ENCODE results near the gene EXO1.

DNA sequence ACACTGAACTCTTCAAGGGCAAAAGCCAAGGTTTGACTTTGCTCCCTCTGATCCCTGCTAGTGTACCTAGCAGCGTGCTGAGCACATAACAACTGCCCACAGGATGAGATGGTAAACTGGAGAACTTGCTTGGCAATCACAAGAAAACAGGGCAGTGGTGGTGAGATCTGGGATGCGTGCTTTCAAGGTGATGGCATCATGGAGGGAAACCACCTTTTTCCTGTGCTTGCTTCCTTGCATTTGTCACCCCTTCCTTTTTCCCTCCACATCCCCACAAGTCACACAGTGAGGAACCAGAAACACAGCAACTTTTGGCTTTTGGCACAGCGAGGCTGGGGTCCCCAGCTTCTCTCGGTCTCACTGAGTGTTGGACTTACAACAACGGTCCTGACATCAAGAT is 78.1 kb downstream of the EXO1 start:
- TF ChIP-seq HMGA2 (CRISPR knock-in tag; IDR thresholded peaks at IDR 0.05), result no peak
- TF ChIP-seq, protein P1, sequence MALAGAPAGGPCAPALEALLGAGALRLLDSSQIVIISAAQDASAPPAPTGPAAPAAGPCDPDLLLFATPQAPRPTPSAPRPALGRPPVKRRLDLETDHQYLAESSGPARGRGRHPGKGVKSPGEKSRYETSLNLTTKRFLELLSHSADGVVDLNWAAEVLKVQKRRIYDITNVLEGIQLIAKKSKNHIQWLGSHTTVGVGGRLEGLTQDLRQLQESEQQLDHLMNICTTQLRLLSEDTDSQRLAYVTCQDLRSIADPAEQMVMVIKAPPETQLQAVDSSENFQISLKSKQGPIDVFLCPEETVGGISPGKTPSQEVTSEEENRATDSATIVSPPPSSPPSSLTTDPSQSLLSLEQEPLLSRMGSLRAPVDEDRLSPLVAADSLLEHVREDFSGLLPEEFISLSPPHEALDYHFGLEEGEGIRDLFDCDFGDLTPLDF (CRISPR knock-in tag; IDR thresholded peaks at IDR 0.05), result no peak
- TF ChIP-seq NR1H2 (CRISPR knock-in tag; IDR thresholded peaks at IDR 0.05), result no peak
- TF ChIP-seq, protein P2, sequence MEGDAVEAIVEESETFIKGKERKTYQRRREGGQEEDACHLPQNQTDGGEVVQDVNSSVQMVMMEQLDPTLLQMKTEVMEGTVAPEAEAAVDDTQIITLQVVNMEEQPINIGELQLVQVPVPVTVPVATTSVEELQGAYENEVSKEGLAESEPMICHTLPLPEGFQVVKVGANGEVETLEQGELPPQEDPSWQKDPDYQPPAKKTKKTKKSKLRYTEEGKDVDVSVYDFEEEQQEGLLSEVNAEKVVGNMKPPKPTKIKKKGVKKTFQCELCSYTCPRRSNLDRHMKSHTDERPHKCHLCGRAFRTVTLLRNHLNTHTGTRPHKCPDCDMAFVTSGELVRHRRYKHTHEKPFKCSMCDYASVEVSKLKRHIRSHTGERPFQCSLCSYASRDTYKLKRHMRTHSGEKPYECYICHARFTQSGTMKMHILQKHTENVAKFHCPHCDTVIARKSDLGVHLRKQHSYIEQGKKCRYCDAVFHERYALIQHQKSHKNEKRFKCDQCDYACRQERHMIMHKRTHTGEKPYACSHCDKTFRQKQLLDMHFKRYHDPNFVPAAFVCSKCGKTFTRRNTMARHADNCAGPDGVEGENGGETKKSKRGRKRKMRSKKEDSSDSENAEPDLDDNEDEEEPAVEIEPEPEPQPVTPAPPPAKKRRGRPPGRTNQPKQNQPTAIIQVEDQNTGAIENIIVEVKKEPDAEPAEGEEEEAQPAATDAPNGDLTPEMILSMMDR (IDR thresholded peaks at IDR 0.05), result no peak
- no peak for TF ChIP-seq ESRRA (CRISPR knock-in tag; IDR thresholded peaks at IDR 0.05; ENCODE audit: borderline replicate concordance)
- TF ChIP-seq, protein P3, sequence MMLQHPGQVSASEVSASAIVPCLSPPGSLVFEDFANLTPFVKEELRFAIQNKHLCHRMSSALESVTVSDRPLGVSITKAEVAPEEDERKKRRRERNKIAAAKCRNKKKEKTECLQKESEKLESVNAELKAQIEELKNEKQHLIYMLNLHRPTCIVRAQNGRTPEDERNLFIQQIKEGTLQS (CRISPR knock-in tag; conservative IDR thresholded peaks at IDR 0.05), result no peak
- no peak for TF ChIP-seq SP1 (CRISPR knock-in tag; conservative IDR thresholded peaks at IDR 0.05)
- no peak for TF ChIP-seq KAT7 (CRISPR knock-in tag; IDR thresholded peaks at IDR 0.05; ENCODE audit: borderline replicate concordance)
- no peak for TF ChIP-seq ZNF396 (CRISPR knock-in tag; IDR thresholded peaks at IDR 0.05; ENCODE audit: borderline replicate concordance)
- TF ChIP-seq ZNF263 (CRISPR knock-in tag; IDR thresholded peaks at IDR 0.05; ENCODE audit: low read depth), result no peak
- TF ChIP-seq, protein P4, sequence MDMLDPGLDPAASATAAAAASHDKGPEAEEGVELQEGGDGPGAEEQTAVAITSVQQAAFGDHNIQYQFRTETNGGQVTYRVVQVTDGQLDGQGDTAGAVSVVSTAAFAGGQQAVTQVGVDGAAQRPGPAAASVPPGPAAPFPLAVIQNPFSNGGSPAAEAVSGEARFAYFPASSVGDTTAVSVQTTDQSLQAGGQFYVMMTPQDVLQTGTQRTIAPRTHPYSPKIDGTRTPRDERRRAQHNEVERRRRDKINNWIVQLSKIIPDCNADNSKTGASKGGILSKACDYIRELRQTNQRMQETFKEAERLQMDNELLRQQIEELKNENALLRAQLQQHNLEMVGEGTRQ (CRISPR knock-in tag; IDR thresholded peaks at IDR 0.05), result no peak
- TF ChIP-seq, protein P5, sequence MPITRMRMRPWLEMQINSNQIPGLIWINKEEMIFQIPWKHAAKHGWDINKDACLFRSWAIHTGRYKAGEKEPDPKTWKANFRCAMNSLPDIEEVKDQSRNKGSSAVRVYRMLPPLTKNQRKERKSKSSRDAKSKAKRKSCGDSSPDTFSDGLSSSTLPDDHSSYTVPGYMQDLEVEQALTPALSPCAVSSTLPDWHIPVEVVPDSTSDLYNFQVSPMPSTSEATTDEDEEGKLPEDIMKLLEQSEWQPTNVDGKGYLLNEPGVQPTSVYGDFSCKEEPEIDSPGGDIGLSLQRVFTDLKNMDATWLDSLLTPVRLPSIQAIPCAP (CRISPR knock-in tag; IDR thresholded peaks at IDR 0.05), result no peak
